Stimulated activated CD4-positive, alpha-beta T cell treated with anti-CD3 and anti-CD28 coated beads, Interleukin-2, amount 100 ng/mL, for 4 hours (primary cell): Measurements from ENCODE around the gene ZSCAN2.
"Not testable (repeated sequence)": the region's sequence is repeated elsewhere in the genome, so short reads cannot be mapped to it uniquely, and the experiment has no call there.

ENCODE experiments used
- DNase-seq: peaks from one replicate; pipeline ENCODE4 v3.0.0-alpha.2; 2020; ENCODE audit warnings: low read depth

The ZSCAN2 gene

DNA sequence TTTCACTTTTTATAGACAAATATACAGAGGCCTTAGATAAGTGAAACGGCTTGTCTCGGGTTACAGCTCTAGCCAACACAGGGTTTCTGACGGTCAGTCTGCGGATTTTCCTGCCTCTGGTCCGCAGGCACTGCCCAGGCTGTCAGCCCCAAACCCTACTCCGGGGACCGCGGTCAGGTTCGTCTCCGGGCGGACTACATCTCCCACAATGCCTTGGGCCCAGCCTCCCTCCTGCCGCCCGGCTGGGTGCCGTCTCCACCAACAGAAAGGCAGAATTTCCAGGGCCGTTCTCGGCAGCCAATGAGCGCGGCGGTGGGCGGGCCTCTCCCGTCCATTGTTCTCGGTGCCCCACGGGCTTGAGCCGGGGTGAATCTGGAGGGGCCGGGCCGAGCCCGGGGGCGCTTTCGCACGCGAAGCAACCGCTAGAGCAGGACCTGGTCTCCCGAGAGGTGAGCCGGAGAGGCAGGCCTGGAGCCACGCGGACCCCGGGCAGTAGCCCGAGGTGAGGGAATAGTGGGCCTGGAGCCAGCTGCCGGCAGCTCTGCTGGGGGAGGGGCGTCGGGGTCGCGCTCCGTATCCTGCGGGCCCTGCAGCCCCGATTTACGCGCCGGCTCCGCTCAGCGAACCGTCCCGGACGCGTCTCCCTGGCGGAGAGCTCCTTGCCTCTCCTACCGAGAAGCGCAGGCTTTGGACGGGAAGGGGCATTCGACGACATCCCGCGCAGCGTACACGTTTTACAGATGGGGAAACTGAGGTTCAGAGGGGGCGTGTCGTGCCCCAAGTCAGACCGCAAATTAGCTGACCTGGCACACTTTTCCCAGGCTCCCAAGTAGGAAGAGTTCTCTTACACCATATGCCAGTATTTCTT lies at the start of gene ZSCAN2:
Gene ZSCAN2, plus strand, starts transcription at position 323 of the 868 bp plus-strand sequence. CDS start 2,919 bp downstream, outside the sequence.
- peak; percentile 90 for DNase-seq

DNA sequence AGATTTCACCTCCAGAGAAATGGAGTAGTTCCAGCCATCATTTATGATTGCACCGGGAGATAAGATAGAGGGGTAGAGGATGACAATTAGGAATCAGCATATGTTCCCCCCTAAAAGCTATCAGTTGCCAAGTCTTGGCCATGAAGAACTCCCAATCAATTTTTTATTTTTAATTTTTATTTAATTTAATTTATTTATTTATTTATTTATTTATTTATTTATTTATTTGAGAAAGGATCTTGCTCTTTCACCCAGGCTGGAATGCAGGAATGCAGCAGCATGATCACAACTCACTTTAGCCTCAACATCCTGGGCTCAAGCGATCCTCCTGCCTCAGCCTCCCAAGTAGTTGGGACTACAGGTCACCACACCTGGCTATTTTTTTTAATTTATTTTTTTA lies 49.2 kb upstream of the ZSCAN2 start:
- not testable (repeated sequence) for DNase-seq

DNA sequence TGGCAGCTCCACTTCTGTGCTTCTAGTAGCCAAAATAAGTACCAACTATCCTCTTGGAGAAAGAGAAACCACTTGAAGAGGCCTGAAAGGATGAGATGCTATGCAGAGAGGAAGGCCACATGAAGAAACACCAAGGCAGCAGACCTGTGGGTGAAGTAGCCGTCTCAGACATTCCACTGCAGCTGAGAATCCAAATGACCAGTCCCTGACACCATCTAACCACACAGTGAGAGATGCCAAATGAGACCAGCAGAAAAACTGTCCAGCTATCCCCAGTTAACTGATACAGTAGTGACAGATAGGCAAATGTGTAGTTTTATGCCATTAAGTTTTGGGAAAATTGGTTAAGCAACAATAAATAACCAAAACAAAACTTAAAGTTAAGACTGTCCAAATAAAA lies 47.9 kb upstream of the ZSCAN2 start:
- no peak for DNase-seq

DNA sequence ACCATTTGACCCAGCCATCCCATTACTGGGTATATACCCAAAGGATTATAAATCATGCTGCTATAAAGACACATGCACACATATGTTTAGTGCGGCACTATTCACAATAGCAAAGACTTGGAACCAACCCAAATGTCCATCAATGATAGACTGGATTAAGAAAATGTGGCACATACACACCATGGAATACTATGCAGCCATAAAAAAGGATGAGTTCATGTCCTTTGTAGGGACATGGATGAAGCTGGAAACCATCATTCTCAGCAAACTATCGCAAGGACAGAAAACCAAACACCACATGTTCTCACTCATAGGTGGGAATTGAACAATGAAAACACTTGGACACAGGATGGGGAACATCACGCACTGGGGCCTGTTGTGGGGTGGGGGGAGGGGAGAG lies 44.1 kb upstream of the ZSCAN2 start:
- not testable (repeated sequence) for DNase-seq

DNA sequence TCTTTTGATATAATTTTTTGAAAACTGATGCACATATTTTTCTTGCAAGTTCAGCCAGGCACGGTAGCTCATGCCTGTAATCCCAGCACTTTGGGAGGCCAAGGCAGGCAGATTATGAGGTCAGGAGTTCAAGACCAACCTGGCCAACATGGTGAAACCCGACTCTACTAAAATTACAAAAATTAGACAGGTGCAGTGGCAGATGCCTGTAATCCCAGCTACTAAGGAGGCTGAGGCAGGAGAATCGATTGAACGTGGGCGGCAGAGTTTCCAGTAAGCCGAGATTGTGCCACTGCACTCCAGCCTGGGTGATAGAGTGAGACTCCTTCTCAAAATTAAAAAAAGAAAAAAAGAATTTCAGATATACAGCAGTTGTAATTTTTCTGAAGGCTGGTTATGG lies 32.8 kb upstream of the ZSCAN2 start:
- not testable (repeated sequence) for DNase-seq

DNA sequence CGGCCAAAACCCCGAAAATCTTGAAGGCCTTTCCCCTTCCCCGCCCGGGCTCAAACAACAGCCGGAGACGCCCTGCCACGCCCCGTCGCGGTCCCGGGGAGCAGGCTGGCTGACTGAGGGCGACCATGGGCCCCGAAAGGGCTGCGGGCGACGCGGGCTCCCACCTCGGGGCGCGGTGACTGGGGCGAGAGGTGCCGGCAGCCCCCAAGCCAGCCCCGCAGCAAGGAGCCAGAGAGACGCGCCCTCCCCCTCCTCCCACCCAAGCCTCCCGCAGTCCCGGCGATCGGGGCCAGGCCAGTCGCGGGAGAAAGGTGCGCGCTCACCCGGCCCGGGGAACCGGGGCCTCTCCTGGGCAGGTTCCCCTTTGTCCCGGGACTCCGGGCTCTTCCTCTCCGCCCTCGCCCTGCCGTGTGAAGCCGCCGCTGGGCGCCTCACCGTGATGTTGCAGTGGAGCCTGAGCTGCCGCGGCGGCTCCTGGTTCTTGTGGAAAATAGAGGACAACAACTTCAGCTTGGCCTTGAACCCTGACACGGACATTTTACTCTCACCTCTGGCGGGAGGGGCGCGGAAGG lies 30.6 kb upstream of the ZSCAN2 start:
- peak; percentile 24 for DNase-seq

DNA sequence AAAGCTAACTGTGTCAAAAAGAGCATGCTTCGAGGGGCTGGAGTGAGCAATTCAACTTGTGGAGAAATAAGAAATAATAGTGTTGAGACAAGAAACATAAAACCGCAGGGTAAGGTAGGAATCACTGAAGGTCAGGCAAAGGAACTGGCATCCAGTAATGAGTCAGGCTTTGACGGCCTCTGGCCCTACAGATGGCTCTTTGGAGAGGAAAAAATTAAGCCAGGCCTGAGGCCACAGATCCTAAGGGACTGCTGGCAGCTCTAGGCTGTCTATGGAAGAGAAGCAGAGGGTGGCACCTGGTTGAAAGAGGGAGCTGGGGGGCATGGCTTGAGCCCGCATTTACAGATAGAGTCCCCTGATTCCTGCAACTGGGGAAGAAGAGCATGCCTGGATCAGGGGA lies 28.6 kb upstream of the ZSCAN2 start:
- DNase-seq, result no peak

DNA sequence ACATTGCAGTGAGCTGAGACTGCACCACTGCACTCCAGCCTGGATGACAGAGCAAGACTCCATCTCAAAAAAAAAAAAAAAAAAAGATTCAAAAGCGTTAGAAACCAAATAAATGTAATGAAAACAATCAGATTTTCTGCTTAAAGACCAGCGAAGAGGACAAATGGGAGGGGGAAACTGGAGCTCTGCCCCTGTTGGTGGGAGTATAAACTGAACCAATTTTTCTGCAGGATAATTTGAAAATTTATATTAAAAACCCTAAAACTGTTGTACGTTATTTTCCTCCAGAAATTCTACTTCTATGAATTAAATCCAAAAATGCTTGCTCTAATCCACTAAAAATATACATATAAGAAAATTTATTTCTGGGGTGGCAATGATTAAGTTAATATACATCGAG lies 25.3 kb upstream of the ZSCAN2 start:
- no peak for DNase-seq

DNA sequence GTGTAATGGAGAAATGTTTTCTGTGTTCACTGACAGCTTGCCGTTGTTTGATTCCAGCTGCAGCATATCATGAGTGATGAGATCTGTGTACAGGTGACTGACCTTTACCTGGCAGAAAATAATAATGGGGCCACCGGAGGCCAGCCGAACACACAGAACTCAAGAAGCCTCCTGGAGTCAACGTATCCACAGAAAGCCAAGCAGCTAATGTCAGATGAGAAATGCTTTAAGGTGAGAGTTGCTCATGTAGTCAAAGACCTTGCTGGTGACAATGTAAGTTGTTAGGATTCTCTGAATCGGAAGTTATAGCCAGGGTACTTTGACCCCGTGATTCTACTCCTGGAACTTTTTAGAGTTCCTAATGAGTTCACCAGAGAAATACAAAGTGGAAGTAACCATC lies 22.9 kb upstream of the ZSCAN2 start:
- not testable (repeated sequence) for DNase-seq

DNA sequence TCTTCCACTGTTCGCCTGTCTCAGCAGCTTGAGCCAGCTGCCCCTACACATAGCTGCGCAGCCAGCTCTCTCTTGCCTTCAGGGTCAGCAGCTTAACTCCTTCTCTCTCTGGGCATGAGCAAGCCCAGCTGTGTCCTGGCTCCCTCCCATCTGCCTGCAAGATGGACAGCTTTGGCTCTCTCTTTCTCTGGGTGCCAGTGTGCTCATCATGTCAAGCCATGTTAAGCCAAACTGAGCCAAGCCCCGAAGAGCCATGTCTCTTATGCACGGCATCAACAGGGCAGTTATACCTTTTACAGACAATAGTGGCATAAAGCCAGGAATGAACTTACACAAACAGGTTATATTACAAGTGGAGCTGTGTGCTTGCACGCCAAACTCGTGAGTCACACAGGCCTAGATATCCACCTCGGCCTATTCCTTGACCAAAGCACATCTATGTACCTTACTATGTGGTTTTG lies 21.5 kb upstream of the ZSCAN2 start:
- not testable (repeated sequence) for DNase-seq

DNA sequence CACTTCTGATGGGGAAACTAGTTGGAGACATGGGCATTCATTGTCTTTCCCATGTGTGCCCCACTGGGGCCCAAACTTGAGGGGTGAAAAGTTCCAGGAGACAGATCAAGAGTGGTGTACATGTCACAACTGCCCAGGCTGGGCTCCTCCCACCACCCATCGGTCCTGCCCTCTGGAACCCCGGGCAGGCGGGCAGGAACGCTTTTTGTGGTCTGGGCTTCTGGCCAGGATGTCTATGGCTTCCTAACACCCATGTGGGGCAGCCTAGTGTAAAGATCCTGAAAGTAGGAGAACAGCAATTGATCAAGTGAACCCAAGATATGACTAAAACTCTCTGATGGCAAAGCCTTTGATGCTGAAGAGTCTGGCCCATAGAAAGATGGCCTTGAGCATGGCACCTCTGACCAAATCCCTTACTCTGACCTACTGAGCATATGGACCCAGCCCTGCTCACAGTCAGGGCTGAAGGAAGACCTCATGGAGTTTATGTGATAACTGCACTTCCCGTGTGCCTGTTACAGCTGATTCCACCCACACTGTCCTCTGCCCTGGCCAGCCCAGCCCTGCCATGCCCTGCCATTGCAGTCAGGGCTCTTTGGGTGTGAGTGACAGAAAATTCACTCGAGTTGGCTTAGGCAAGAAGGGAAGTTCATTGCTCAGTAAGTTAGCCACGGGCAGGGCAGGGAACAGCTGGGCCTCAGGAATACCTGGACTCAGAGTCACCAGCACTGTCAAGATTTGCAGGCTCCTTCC lies 19.0 kb upstream of the ZSCAN2 start:
- not testable (repeated sequence) for DNase-seq

DNA sequence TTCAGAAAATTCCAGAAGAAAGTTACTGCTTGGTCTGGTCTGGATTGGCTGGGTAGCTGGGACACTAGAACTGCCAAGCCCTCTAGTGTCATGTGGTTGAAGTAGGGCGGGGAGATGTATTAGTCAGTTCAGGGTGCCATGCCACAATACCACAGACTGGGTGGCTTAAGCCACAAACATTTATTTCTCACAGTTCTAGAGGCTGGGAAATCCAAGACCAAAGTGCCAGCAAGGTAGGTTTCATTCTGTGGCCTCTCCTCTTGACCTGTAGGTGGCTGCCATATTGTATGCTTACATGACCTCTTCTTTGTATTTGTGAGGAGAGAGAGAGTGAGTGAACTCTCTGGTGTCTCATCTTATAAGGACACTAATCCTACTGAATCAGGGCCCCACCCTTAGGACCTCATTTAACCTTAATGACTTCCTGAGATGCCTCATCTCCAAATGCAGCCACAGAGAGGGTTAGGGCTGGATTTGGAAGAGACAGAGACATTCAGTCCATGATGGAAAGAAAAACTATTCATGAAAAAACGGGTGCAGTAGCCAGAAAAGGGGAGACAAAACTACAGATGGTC lies 18.1 kb upstream of the ZSCAN2 start:
- no peak for DNase-seq

DNA sequence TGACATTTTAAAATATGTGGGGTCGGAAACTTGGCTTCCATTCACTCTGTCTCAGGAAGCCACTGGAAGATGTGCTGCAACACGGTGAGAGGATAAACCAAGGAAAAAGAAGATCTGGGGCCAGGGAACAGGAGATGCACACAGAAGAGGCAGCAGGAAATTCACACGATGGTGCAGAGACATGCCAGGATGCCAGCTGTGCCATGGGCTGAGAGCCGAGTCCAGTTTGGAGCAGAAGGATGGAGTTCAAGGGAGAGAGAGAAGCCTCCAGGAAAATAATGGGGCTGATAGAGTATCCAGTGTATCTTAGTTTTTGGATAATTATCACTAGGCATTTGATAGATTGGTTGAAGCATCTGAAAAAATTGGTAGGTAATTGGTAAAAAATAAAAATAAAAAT lies 16.9 kb upstream of the ZSCAN2 start:
- DNase-seq, result not testable (repeated sequence)

DNA sequence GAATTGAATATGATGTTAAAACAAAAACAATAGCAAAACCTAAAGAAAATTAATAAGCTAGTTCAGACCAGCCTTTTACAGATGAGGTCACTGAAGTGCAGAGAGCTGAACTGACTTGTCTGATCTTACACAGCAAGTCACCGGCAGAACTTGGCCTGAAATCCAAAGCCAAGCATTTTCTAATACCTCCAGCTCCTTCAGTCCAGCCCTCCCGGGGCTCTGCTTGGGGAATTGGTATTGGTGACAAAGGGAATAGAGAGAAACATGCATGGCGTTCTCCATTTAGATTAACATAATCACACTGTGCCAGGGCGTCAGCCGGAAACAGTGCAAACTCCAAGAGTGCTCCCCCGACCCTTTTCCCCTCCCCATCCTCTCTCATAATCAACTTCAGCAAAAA lies 14.1 kb upstream of the ZSCAN2 start:
- DNase-seq, result no peak

DNA sequence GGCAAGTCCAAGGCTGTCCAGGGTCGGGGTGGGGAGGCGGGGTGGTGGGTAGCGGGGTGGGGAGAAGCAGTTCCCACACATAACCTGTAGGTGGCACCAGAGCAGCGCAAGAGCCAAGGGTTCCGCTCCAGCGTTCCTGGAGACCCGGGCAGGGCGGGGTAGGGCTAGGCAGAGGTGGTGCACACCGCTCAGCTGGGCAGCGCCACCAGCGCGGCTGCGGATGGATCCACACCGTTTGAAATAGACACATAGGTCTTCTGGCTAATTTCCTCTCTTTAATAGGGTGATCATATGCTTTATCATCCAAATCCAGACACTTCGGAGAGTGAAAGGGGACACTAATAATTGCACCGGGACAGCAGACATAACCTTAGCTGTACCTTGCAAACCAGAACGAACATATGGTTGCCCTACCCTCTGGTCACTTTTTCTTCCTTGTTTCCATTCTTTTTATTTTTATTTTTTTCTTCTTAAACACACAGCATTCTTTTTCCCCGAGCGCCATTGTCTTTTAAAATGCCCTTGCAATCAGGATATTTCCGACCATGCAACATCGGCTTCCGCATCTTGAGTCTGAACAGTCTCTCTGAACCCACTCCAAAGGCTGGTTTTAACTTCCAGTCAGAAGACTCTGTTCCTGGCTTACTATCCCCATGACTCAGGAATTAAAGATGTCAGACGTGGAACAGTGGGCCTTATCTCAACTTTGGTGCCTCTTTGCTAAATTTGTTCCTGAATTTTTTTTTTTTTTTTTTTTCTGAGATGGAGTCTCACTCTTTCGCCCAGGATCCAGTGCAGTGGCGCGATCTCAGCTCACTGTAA lies 12.5 kb upstream of the ZSCAN2 start:
- DNase-seq, result peak; percentile 70

DNA sequence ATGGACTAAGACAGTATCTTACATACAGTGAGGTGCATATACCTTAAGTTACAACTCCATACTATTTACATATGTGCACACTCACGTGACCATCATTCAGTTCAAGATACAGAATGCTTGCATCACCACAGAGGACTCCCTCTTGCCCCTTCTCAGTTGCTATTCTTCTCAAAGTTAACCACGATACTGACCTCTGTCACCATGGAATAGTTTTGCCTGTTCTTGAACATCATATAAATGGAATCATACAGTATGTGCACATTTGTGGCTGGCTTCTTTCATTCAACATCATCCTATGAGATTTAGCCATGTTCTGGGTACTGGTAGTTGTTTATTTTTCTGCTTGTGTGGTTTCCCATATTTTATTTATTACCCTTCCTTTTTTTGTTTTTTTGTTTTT lies 10.4 kb upstream of the ZSCAN2 start:
- no peak for DNase-seq

DNA sequence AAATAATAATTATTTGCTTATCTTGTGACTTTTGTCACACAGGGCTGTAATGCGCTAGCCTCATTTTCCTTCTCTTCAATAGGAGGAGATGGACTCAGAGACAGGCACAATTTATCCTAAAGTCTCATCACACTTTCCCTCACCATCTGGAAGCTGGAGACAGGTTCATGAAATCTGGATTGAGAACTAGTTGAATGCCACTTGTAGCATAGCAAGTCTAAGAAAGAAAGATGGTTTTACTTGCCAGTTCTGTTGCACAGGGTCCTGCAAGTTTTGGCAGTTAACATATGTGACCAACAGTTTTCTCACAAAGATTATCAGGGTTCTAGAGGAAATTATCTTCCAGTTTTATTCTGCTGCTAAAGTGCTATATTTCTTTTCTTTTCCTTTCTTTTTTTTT lies 9.0 kb upstream of the ZSCAN2 start:
- no peak for DNase-seq

DNA sequence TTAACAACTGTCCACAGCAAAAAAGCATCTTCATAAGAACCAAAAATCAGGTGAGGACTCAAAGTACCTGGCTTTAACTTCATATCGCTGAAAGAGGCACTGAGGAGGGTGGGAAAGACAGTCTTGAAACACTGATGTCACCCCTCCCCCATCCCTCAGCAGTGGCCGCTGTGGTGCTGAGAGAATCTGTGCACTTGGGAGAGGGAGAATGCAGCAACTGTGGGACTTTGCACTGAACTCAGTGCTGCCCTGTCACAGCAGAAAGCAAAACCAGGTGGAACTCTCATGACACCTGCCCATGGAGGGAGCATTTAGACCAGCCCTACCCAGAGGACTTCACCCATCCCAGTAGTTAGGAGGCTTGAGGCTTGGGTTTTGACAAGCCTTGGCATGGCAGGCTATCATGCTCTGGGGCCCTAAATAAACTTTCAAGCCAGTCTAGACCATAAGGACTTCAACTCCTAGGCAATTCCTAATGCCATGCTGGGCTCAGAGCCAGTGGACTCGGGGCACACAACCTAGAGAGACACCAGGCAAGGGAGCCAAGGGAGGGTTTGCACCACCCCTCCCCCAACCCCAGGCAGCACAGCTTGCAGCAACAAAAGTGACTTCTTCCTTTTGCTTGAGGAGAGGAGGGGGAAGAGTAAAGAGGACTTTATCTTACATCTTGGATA lies 6.1 kb upstream of the ZSCAN2 start:
- no peak for DNase-seq

DNA sequence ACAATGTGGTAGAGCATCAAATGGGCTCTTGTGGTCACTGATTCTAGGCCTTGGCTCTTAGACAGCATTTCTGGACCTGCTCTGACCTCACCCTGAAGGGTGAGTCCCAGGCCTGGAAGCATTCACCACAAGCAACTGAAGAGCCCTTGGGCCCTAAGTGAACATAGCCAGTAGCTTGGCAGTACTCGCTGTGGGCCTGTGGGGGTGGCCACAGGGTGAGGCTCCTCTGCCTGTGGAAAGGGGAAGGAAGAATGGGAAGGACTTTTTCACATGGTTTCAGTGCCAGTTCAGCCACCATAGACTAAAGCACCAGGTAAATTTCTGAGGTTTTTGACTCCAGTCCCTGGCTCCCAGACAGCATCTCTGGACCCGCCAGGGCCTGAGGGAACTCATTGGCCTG lies 5.1 kb upstream of the ZSCAN2 start:
- no peak for DNase-seq

DNA sequence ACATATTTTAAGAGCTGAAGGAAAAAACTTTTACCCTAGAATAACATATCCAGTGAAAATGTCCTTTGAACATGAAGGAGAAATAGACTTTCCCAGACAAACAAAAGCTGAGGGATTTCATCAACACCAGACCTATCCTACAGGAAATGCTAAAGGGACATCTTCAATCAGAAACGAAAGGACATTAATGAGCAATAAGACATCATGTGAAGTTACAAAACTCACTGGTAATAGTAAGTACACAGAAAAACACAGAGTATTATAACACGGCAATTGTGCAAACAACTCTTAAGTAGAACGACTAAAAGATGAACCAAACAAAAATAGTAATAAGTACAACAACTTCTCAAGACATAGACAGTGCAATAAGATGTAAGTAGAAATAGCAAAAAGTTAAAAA lies 3.5 kb upstream of the ZSCAN2 start:
- no peak for DNase-seq

DNA sequence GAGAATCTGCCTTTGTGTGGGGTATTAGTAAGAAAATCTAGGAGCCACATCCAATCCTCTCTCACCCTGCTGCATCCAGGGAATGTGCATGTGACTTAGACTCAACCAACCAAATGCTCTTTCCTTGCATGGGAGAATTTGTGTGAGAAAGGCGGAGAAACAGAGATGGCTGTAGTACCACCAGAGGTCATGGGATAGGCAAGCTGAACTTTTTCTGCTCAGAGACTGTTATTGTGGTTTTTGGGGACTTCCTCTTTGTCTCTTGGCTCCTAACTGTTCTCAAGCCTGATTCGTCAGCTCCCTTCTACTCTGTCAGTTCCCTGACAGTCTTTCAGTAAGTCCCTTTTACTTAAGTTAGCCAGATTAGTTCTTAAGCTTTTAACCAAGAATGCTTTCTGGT lies 2.6 kb upstream of the ZSCAN2 start:
- DNase-seq, result no peak
